Mesothelial cell of epicardium (in vitro differentiated cells): Measurements from ENCODE around the gene ZNF524. TPM values are rescaled to one million over a fixed set of nuclear protein-coding genes. Genes with fewer than 3 reads are reported as not detected.

Experiments
- DNase-seq, 2 experiments: peaks; one replicate each; pipeline ENCODE4 v3.0.0; 2021; ENCODE audit warnings: low spot score in 2 of 2; ENCODE audit not compliant: unreplicated experiment in 2 of 2
- H3K27ac Mint-ChIP-seq: 2 replicates; pipeline ENCODE4 v1.8.0; 2021; ENCODE audit warnings: mixed read lengths
- H3K27me3 Mint-ChIP-seq: 2 replicates; pipeline ENCODE4 v1.8.0; 2021; ENCODE audit warnings: low read depth, mixed read lengths
- H3K36me3 Mint-ChIP-seq: 2 replicates; pipeline ENCODE4 v1.8.0; 2021; ENCODE audit warnings: mixed read lengths
- H3K4me1 Mint-ChIP-seq: 2 replicates; pipeline ENCODE4 v1.8.0; 2021; ENCODE audit warnings: mixed read lengths
- H3K4me3 Mint-ChIP-seq: 2 replicates; pipeline ENCODE4 v1.8.0; 2021; ENCODE audit warnings: mild to moderate bottlenecking, moderate library complexity, mixed read lengths
- H3K9me3 Mint-ChIP-seq: 2 replicates; pipeline ENCODE4 v1.8.0; 2021; ENCODE audit warnings: mixed read lengths
- total RNA-seq: library from RNA; stranded (reverse); gene quantifications from 3 replicates; pipeline ENCODE4 v1.2.1, GENCODE V29; 2021
- TF ChIP-seq, protein P1 (sequence below): fragments of 200-600 bp; sonication (generic); IDR thresholded peaks from one replicate; pipeline ENCODE4 v1.5.0; 2021; ENCODE audit warnings: antibody characterized with exemption; ENCODE audit not compliant: unreplicated experiment

ZNF524 gene
- total RNA-seq, 1 donor from 2014 or later: 7.4 TPM

DNA sequence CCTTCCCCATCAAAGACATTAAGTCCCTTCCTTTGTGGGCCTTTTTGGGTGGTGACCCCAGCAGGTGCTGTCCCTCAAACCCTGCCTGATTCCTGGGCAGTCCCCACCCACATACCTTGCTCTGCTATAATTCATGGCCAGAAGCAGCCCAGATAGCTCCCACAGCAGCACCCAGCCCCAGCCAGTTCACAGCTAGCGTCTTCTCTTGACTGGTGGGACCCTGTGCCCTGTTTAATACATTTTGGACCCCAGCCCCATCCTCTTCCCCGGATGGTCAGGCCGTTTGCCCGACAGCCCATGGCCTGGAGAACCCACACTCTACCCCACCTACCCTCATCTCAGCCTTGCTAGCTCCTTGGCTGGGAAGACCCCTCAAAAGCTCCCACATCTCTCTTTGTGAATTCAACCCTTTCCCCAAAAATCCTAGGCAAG is 50.1 kb downstream of the ZNF524 start:
- H3K27me3 Mint-ChIP-seq: no peaks in the 10 kb centered on the region
- H3K9me3 Mint-ChIP-seq: no peaks in the 10 kb centered on the region
- H3K27ac Mint-ChIP-seq: peak overlapping the region; percentile 69

DNA sequence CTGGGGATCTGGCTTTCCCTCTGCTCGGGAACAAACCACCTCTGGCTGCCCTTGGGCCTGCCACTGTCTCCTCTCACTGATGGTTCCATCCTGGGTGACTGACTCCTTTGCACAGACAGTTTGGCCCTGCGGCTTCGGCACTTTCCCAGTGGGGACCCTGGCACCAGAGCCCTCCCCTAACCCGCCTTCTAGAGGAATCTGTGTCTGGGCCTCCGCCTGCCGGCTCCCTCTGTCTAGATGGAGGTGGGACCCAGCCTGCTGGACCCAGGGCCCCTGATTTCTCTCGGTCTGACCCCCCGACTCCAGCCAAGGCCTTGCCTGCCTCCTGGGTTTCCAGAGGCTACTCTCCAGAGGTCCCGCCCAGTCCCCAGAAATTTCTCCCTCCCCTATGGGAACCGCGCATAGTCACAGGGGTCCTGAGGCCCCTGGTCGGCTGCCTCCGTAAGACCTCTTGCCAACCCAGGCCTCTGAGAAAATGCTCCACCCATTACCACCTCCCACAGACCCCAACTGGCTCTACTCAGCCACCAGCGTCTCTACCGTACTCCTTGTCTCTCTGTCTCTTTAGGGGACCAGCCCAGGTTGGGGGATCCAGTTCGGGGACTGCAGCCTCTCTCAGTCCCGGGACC is 50.6 kb downstream of the ZNF524 start:
- no peak for DNase-seq
- Mint-ChIP-seq H3K4me3 (peak overlapping the region; percentile 58), H3K4me1 (peaks cover 27% of the 10 kb centered on the region), H3K27me3 (no peaks in the 10 kb centered on the region), H3K36me3 (peaks cover 9% of the 10 kb centered on the region), H3K27ac (peak overlapping the region; percentile 69), H3K9me3 (no peaks in the 10 kb centered on the region)
- TF ChIP-seq, protein P1, sequence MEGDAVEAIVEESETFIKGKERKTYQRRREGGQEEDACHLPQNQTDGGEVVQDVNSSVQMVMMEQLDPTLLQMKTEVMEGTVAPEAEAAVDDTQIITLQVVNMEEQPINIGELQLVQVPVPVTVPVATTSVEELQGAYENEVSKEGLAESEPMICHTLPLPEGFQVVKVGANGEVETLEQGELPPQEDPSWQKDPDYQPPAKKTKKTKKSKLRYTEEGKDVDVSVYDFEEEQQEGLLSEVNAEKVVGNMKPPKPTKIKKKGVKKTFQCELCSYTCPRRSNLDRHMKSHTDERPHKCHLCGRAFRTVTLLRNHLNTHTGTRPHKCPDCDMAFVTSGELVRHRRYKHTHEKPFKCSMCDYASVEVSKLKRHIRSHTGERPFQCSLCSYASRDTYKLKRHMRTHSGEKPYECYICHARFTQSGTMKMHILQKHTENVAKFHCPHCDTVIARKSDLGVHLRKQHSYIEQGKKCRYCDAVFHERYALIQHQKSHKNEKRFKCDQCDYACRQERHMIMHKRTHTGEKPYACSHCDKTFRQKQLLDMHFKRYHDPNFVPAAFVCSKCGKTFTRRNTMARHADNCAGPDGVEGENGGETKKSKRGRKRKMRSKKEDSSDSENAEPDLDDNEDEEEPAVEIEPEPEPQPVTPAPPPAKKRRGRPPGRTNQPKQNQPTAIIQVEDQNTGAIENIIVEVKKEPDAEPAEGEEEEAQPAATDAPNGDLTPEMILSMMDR: no peak

More for the DNA sequence above, 50.1 kb downstream of the ZNF524 start:
- no peak for DNase-seq
- Mint-ChIP-seq H3K4me1 (peaks cover 30% of the 10 kb centered on the region), H3K36me3 (peaks cover 9% of the 10 kb centered on the region), H3K4me3 (peak overlapping the region; percentile 58)
- TF ChIP-seq, protein P1: no peak

DNA sequence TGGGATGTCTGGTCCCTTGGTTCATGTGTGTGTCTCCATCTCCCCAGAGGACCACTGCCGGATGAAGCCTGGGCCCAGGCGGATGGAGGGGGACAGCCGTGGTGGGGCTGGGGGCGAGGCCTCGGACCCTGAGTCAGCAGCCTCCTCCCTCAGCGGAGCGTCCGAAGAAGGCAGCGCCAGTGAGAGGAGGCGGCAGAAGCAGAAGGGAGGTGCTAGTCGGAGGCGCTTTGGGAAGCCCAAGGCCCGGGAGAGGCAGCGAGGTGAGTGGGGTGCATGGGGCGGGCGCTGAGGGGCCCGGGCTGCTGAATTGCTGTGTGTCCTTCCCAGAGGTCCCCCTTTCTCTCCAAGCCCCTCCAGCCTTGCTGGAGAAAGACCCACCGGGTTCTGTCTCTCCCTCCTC is 51.1 kb downstream of the ZNF524 start:
- H3K36me3 Mint-ChIP-seq: peaks cover 9% of the 10 kb centered on the region
- no peak for DNase-seq
- TF ChIP-seq, protein P1: no peak
- no peak overlapping the region for H3K27ac Mint-ChIP-seq
- no peaks in the 10 kb centered on the region for H3K9me3 Mint-ChIP-seq
- H3K4me1 Mint-ChIP-seq: peaks cover 32% of the 10 kb centered on the region
- H3K4me3 Mint-ChIP-seq: no peak overlapping the region
- no peaks in the 10 kb centered on the region for H3K27me3 Mint-ChIP-seq

DNA sequence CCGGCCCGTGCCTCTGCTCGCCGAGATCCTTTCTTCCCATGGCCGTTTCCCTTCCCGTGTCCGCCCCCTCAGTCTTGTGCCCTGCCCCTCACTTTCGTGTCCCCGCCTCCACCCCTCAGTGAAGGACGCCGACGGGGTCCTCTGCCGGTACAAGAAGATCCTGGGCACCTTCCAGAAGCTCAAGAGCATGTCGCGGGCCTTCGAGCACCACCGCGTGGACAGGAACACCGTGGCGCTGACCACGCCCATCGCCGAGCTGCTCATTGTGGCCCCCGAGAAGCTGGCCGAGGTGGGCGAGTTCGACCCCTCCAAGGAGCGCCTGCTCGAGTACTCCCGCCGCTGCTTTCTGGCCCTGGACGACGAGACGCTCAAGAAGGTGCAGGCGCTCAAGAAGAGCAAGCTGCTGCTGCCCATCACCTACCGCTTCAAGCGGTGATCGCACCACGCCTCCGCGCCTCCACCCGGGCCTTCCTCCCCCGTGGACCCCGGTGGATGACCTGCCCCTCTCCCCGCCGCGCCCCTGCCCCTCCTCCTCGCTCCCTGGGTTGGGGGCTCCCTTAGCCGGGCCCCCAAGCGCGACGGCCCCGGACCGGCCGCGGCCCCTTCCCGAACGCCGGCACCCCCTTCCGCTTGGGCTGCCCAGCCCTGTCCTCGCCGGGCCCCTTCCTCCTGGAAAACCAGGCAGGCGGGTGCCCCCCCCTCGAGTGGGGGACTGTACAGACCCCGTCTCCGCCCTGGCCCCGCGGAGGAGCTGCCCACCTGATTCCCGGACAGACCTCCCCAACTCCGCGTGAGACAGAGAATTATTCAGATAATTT is 52.4 kb downstream of the ZNF524 start:
- TF ChIP-seq, protein P1: no peak
- H3K27me3 Mint-ChIP-seq: no peaks in the 10 kb centered on the region
- H3K9me3 Mint-ChIP-seq: no peaks in the 10 kb centered on the region
- peaks cover 39% of the 10 kb centered on the region for H3K4me1 Mint-ChIP-seq
- H3K27ac Mint-ChIP-seq: peak overlapping the region; percentile 51
- DNase-seq: no peak
- H3K36me3 Mint-ChIP-seq: peaks cover 9% of the 10 kb centered on the region
- peak overlapping the region; percentile 23 for H3K4me3 Mint-ChIP-seq

Other genes starting within 250 kb of the ZNF524 start
- 7.3 to 11.5 TPM (median 7.3 TPM) in 3 replicates for gene COX6B2, start 245.6 kb upstream of the ZNF524 start, total RNA-seq
- 0.13 to 0.34 TPM (median 0.27 TPM) in 3 replicates for gene GARIN5B, start 237.0 kb upstream of the ZNF524 start, total RNA-seq
- gene IL11, start 229.8 kb upstream of the ZNF524 start, total RNA-seq: 10.0 to 12.9 TPM (median 11.6 TPM) in 3 replicates
- 2.2 to 2.4 TPM (median 2.4 TPM) in 3 replicates for gene TMEM190, start 223.5 kb upstream of the ZNF524 start, total RNA-seq
- gene TMEM238, start 216.0 kb upstream of the ZNF524 start, total RNA-seq: 2.3 to 2.9 TPM (median 2.3 TPM) in 3 replicates
- gene RPL28, start 214.4 kb upstream of the ZNF524 start, total RNA-seq: 1,773 to 1,819 TPM (median 1,790 TPM) in 3 replicates
- gene UBE2S, start 192.5 kb upstream of the ZNF524 start, total RNA-seq: 65.3 to 77.0 TPM (median 73.2 TPM) in 3 replicates
- 0.04 TPM in 1 of 3 replicates, not detected in the others for gene SHISA7, start 157.0 kb upstream of the ZNF524 start, total RNA-seq
- 35.0 to 39.2 TPM (median 38.6 TPM) in 3 replicates for gene ISOC2, start 138.6 kb upstream of the ZNF524 start, total RNA-seq
- not detected in 3 replicates for gene C19orf85, start 135.5 kb upstream of the ZNF524 start, total RNA-seq
- 19.0 to 23.1 TPM (median 22.0 TPM) in 3 replicates for gene ZNF628, start 123.7 kb upstream of the ZNF524 start, total RNA-seq
- 52.6 to 54.4 TPM (median 53.1 TPM) in 3 replicates for gene NAT14, start 115.1 kb upstream of the ZNF524 start, total RNA-seq
- gene SSC5D, start 111.9 kb upstream of the ZNF524 start, total RNA-seq: 7.0 to 8.5 TPM (median 7.8 TPM) in 3 replicates
- gene SBK2, start 63.2 kb upstream of the ZNF524 start, total RNA-seq: 0.33 to 0.97 TPM (median 0.56 TPM) in 3 replicates
- gene SBK3, start 54.7 kb upstream of the ZNF524 start, total RNA-seq: 0.25 TPM in 1 of 3 replicates, not detected in the others
- 35.0 to 35.2 TPM (median 35.1 TPM) in 3 replicates for gene ZNF579, start 19.4 kb upstream of the ZNF524 start, total RNA-seq
- gene FIZ1, start 771 bp upstream of the ZNF524 start, total RNA-seq: 31.3 to 31.7 TPM (median 31.6 TPM) in 3 replicates
- gene ZNF865, start 5.4 kb downstream of the ZNF524 start, total RNA-seq: 18.7 to 21.4 TPM (median 21.2 TPM) in 3 replicates
- gene ZNF784, start 24.3 kb downstream of the ZNF524 start, total RNA-seq: 12.8 to 13.7 TPM (median 12.9 TPM) in 3 replicates
- gene ZNF580, start 40.7 kb downstream of the ZNF524 start, total RNA-seq: 49.6 to 53.9 TPM (median 50.9 TPM) in 3 replicates
- gene ZNF581, start 43.4 kb downstream of the ZNF524 start, total RNA-seq: 42.6 to 47.0 TPM (median 46.9 TPM) in 3 replicates
- gene CCDC106, start 47.9 kb downstream of the ZNF524 start, total RNA-seq: 20.8 to 24.0 TPM (median 23.6 TPM) in 3 replicates
- 226 to 245 TPM (median 230 TPM) in 3 replicates for gene U2AF2, start 54.7 kb downstream of the ZNF524 start, total RNA-seq
- 99.6 to 104 TPM (median 102 TPM) in 3 replicates for gene EPN1, start 74.9 kb downstream of the ZNF524 start, total RNA-seq
- gene NLRP9, start 138.1 kb downstream of the ZNF524 start, total RNA-seq: not detected in 3 replicates
- not detected in 3 replicates for gene RFPL4A, start 158.8 kb downstream of the ZNF524 start, total RNA-seq
- gene RFPL4AL1, start 168.8 kb downstream of the ZNF524 start, total RNA-seq: not detected in 3 replicates
- gene NLRP11, start 231.7 kb downstream of the ZNF524 start, total RNA-seq: not detected in 3 replicates
- not detected in 3 replicates for gene NLRP4, start 236.3 kb downstream of the ZNF524 start, total RNA-seq